PC-3 (cell line): ENCODE data around the gene SLC4A9. TPM values are rescaled to one million over a fixed set of nuclear protein-coding genes. Genes with fewer than 3 reads are reported as not detected.

Experiments
- ATAC-seq: fragments of 200-7000 bp; cut with Tn5 transposase; 2 replicates; pipeline ENCODE4 v1.9.1; 2020; ENCODE audit warnings: mild to moderate bottlenecking, moderate library complexity
- BruUV-seq: library from RNA; stranded (reverse); fragments of 400-500 nt; replicated peaks from 2 replicates; lab custom pipeline; 2021; lab: Mats Ljungman, UMichigan
- CTCF ChIA-PET: fragments of 300-600 bp; sonication (Branson Sonifier 250); formaldehyde crosslinking; loops from one replicate; lab custom pipeline; 2022; ENCODE audit warnings: antibody characterized with exemption; lab: Charles Lee
- POLR2A ChIA-PET: fragments of 300-600 bp; sonication (Branson Sonifier 250); formaldehyde crosslinking; loops from one replicate; lab custom pipeline; 2022; ENCODE audit warnings: antibody characterized with exemption; ENCODE audit not compliant: unreplicated experiment; lab: Charles Lee
- DNase-seq: peaks from one replicate; pipeline ENCODE4 v3.0.0-alpha.2; 2015
- H2AFZ ChIP-seq: fragments of 300-600 bp; sonication (generic); 2 replicates; pipeline ENCODE4 v1.6.0; 2016; ENCODE audit warnings: antibody characterized with exemption, low read length
- H3F3A ChIP-seq: fragments of 300-600 bp; sonication (generic); one replicate; pipeline ENCODE4 v1.6.0; 2017; ENCODE audit warnings: antibody characterized with exemption, low read length, control low read depth, mild to moderate bottlenecking; ENCODE audit not compliant: unreplicated experiment
- H3K27ac ChIP-seq: fragments of 300-600 bp; sonication (generic); 2 replicates; pipeline ENCODE4 v1.5.1; 2016; ENCODE audit warnings: mild to moderate bottlenecking, low read length
- H3K27me3 ChIP-seq: fragments of 300-600 bp; sonication (generic); 2 replicates; pipeline ENCODE4 v1.6.1; 2016; ENCODE audit warnings: low read length, mixed read lengths
- H3K36me3 ChIP-seq: fragments of 300-600 bp; sonication (generic); 2 replicates; pipeline ENCODE4 v1.6.1; 2016; ENCODE audit warnings: low read depth, mixed run types, low read length, mixed read lengths
- H3K4me1 ChIP-seq: fragments of 300-600 bp; sonication (generic); 2 replicates; pipeline ENCODE4 v1.5.1; 2016; ENCODE audit warnings: low read length; ENCODE audit not compliant: insufficient read depth
- H3K4me2 ChIP-seq: fragments of 300-600 bp; sonication (generic); 2 replicates; pipeline ENCODE4 v1.6.0; 2016; ENCODE audit warnings: low read length
- H3K4me3 ChIP-seq: fragments of 300-600 bp; sonication (generic); 2 replicates; pipeline ENCODE4 v1.5.1; 2016; ENCODE audit warnings: mild to moderate bottlenecking, low read length, mixed read lengths
- H3K79me2 ChIP-seq: fragments of 300-600 bp; sonication (generic); 2 replicates; pipeline ENCODE4 v1.6.1; 2017; ENCODE audit warnings: low read length, mixed read lengths
- H3K9ac ChIP-seq: fragments of 300-600 bp; sonication (generic); 2 replicates; pipeline ENCODE4 v1.6.0; 2016; ENCODE audit warnings: mild to moderate bottlenecking, low read length
- H3K9me2 ChIP-seq: fragments of 300-600 bp; sonication (generic); replicated peaks from 2 replicates; pipeline ENCODE4 v1.6.1; 2016; ENCODE audit warnings: mixed run types, low read length, mixed read lengths
- H3K9me3 ChIP-seq: fragments of 300-600 bp; sonication (generic); 2 replicates; pipeline ENCODE4 v1.6.1; 2016; ENCODE audit warnings: low read length, mixed read lengths
- H4K20me1 ChIP-seq: fragments of 300-600 bp; sonication (generic); 2 replicates; pipeline ENCODE4 v1.6.1; 2016; ENCODE audit warnings: low read length, mixed read lengths
- EZH2 ChIP-seq: fragments of 300-600 bp; sonication (generic); IDR thresholded peaks from one replicate; pipeline ENCODE4 v1.6.1; 2017; ENCODE audit warnings: antibody characterized with exemption, mild to moderate bottlenecking, low read length; ENCODE audit not compliant: unreplicated experiment
- EZH2phosphoT487 ChIP-seq: fragments of 300-600 bp; sonication (generic); IDR thresholded peaks from 2 replicates; pipeline ENCODE4 v1.6.1; 2018; ENCODE audit warnings: mild to moderate bottlenecking, antibody characterized with exemption, low read length, borderline replicate concordance
- intact Hi-C: fragments of 100-400 bp; cut with micrococcal nuclease; formaldehyde crosslinking; loops from 2 replicates; pipeline ENCODE4 v1.9.0; 2023
- total RNA-seq: library from RNA; depleted of rRNA; stranded (reverse); fragments of >200 nt; gene quantifications from 2 replicates; pipeline ENCODE4 v1.2.3, GENCODE V29; 2014
- TF ChIP-seq, protein P1 (sequence below): fragments of 300-600 bp; sonication (generic); conservative IDR thresholded peaks from 2 replicates; pipeline ENCODE4 v1.5.1; 2017; ENCODE audit warnings: antibody characterized with exemption, low read depth, mild to moderate bottlenecking, low read length

The SLC4A9 gene
- total RNA-seq, 1 experiment from 2014 or later, result 0.29 TPM

DNA sequence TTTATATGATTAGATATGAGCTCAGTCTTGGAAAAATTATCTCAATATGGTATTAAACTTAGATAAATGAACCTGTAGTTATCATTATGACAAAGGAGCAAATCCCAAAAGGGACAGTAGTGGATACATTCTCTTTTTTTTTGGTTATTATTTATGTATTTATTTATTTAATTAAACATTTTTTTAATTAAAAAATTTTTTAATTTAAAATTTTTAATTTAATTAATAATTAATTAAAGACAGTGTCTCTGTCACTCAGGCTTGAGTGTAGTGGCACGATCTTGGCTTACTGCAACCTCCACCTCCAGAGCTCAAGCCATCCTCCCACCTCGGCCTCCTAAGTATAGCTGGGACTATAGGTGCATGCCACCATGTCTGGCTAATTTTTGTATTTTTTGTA, 57.2 kb downstream of the SLC4A9 start:
- H2AFZ ChIP-seq, result no peak overlapping the region
- peaks cover 24% of the 10 kb centered on the region for H4K20me1 ChIP-seq
- no peaks in the 10 kb centered on the region for H3K9me2 ChIP-seq
- H3K9ac ChIP-seq, result no peak overlapping the region
- no peak overlapping the region for H3K27ac ChIP-seq
- H3F3A ChIP-seq, result no peaks in the 10 kb centered on the region
- no peaks in the 10 kb centered on the region for H3K4me1 ChIP-seq
- CTCF ChIA-PET, result no interaction called here
- peaks cover 94% of the 10 kb centered on the region for H3K79me2 ChIP-seq
- no TSS peak for BruUV-seq
- intact Hi-C loops, result no loop called here
- H3K4me2 ChIP-seq, result no peak overlapping the region
- TF ChIP-seq, protein P1, sequence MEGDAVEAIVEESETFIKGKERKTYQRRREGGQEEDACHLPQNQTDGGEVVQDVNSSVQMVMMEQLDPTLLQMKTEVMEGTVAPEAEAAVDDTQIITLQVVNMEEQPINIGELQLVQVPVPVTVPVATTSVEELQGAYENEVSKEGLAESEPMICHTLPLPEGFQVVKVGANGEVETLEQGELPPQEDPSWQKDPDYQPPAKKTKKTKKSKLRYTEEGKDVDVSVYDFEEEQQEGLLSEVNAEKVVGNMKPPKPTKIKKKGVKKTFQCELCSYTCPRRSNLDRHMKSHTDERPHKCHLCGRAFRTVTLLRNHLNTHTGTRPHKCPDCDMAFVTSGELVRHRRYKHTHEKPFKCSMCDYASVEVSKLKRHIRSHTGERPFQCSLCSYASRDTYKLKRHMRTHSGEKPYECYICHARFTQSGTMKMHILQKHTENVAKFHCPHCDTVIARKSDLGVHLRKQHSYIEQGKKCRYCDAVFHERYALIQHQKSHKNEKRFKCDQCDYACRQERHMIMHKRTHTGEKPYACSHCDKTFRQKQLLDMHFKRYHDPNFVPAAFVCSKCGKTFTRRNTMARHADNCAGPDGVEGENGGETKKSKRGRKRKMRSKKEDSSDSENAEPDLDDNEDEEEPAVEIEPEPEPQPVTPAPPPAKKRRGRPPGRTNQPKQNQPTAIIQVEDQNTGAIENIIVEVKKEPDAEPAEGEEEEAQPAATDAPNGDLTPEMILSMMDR, result no peak
- TF ChIP-seq EZH2phosphoT487, result no peak
- TF ChIP-seq EZH2, result no peak
- H3K27me3 ChIP-seq, result no peaks in the 10 kb centered on the region
- H3K36me3 ChIP-seq, result no peaks in the 10 kb centered on the region
- no peak overlapping the region for H3K4me3 ChIP-seq
- POLR2A ChIA-PET, result no interaction called here
- ATAC-seq, result no peak
- H3K9me3 ChIP-seq, result no peaks in the 10 kb centered on the region
- no peak for DNase-seq

DNA sequence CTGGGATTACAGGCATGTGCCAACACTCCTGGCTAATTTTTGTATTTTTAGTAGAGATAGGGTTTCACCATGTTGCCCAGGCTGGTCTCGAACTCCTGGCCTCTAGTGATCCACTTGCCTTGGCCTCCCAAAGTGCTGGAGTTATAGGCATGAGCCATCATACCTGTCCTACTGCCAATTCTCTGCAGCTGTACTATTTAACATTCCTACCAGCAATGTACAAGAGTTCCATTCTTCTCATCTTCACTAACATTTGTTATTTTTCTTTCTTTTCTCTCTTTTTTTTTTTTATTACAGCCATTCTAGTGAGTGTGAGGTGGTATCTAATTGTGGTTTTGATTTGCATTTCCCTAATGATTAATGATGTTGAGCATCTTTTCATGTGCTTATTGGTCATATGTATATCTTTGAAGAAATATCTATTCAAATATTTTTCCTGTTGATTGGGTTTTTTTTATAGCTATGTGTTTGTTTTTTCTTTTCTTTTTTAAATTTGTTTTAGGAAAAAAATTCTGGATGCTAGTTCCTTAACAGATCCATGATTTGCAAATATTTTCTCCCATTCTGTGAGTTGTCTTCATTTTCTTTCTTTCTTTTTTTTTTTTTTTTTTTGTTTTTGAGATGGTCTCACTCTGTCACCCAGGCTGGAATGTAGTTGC, 59.0 kb downstream of the SLC4A9 start:
- peaks cover 3% of the 10 kb centered on the region; the same call in 1 of the 2 replicates for H3K36me3 ChIP-seq
- H3K27me3 ChIP-seq, result no peaks in the 10 kb centered on the region
- no peaks in the 10 kb centered on the region for H3K9me3 ChIP-seq
- TF ChIP-seq, protein P1, result no peak
- no peak for TF ChIP-seq EZH2
- TF ChIP-seq EZH2phosphoT487, result no peak
- ChIA-PET POLR2A (interaction anchor here (0.7 kb wide), 1 partner anchor 303 kb away, joined by 21 read pairs; no protein-coding TSS in a partner anchor), CTCF (no interaction called here)
- no peak overlapping the region for H3K27ac ChIP-seq
- no peak overlapping the region for H3K9ac ChIP-seq
- no peak for ATAC-seq
- no peaks in the 10 kb centered on the region for H3K4me1 ChIP-seq
- intact Hi-C loops, result no loop called here
- no peak overlapping the region for H3K4me2 ChIP-seq
- no peaks in the 10 kb centered on the region for H3K9me2 ChIP-seq
- H4K20me1 ChIP-seq, result peaks cover 28% of the 10 kb centered on the region
- peaks cover 94% of the 10 kb centered on the region for H3K79me2 ChIP-seq
- H3K4me3 ChIP-seq, result no peak overlapping the region
- no peak overlapping the region for H2AFZ ChIP-seq
- no peak for DNase-seq
- no TSS peak for BruUV-seq
- H3F3A ChIP-seq, result no peaks in the 10 kb centered on the region

DNA sequence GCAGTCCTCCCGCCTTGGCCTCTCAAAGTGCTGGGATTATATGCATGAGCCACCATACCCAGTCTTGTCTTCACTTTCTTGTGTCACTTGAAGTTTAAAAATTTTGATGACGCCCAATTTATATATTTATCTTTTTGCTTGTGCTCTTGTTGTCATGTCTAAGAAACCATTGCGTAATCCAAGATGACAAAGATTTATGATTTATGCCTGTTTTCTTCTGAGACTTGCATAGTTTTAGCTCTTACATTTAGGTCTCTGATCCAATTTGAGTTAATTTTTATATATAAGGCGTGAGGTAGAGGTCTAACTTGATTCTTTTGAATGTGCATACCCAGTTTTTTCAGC, 60.2 kb downstream of the SLC4A9 start:
- DNase-seq (no peak), ATAC-seq (no peak)
- Histone ChIP-seq H3K27me3 (no peaks in the 10 kb centered on the region), H3K79me2 (peaks cover 94% of the 10 kb centered on the region), H3K27ac (no peak overlapping the region), H3K4me2 (no peak overlapping the region), H4K20me1 (peaks cover 28% of the 10 kb centered on the region), H3K4me1 (no peaks in the 10 kb centered on the region), H3K4me3 (no peak overlapping the region), H2AFZ (no peak overlapping the region), H3K9ac (no peak overlapping the region), H3K36me3 (peaks cover 3% of the 10 kb centered on the region; the same call in 1 of the 2 replicates), H3F3A (no peaks in the 10 kb centered on the region), H3K9me3 (no peaks in the 10 kb centered on the region), H3K9me2 (no peaks in the 10 kb centered on the region)
- intact Hi-C loops, result no loop called here
- ChIA-PET POLR2A (no interaction called here), CTCF (no interaction called here)
- TF ChIP-seq, protein P1, result no peak
- TF ChIP-seq EZH2phosphoT487 (no peak), EZH2 (no peak)
- BruUV-seq, result no TSS peak
